H9 (cell line): Measurements from ENCODE around the gene FRY. TPM values are rescaled to one million over a fixed set of nuclear protein-coding genes. Genes with fewer than 3 reads are reported as not detected.

Experiments
- DNase-seq: peaks from one replicate; pipeline ENCODE4 v3.0.0-alpha.2; 2017
- H2AFZ ChIP-seq: one replicate; pipeline ENCODE4 v1.6.1; 2013; ENCODE audit warnings: mild to moderate bottlenecking, low read length, control low read depth, moderate library complexity
- H2AK5ac ChIP-seq: 2 replicates; pipeline ENCODE4 v1.6.1; 2013; ENCODE audit warnings: low read length, control low read depth, mixed read lengths; ENCODE audit not compliant: insufficient read length
- H2BK120ac ChIP-seq: one replicate; pipeline ENCODE4 v1.6.1; 2013; ENCODE audit warnings: low read depth, mild to moderate bottlenecking, low read length, control low read depth, inconsistent platforms; ENCODE audit not compliant: poor library complexity, severe bottlenecking
- H2BK12ac ChIP-seq: 2 replicates; pipeline ENCODE4 v1.6.1; 2013; ENCODE audit warnings: low read length, control low read depth, mixed read lengths, low read depth; ENCODE audit not compliant: insufficient read length
- H2BK15ac ChIP-seq: 2 replicates; pipeline ENCODE4 v1.6.1; 2013; ENCODE audit warnings: low read depth, low read length, control low read depth
- H2BK20ac ChIP-seq: one replicate; pipeline ENCODE4 v1.6.1; 2013; ENCODE audit warnings: low read depth, mild to moderate bottlenecking, low read length, control low read depth, inconsistent platforms; ENCODE audit not compliant: poor library complexity, severe bottlenecking
- H2BK5ac ChIP-seq: 2 replicates; pipeline ENCODE4 v1.6.1; 2013; ENCODE audit warnings: low read length, control low read depth, mixed read lengths; ENCODE audit not compliant: insufficient read length
- H3K14ac ChIP-seq: 2 replicates; pipeline ENCODE4 v1.6.1; 2013; ENCODE audit warnings: low read length, control low read depth; ENCODE audit not compliant: insufficient read depth
- H3K18ac ChIP-seq: 2 replicates; pipeline ENCODE4 v1.6.1; 2013; ENCODE audit warnings: low read depth, mild to moderate bottlenecking, mixed read lengths, low read length, control low read depth; ENCODE audit not compliant: insufficient read length
- H3K23ac ChIP-seq: 2 replicates; pipeline ENCODE4 v1.6.1; 2013; ENCODE audit warnings: low read length, control low read depth, mixed read lengths, low read depth; ENCODE audit not compliant: insufficient read length
- H3K23me2 ChIP-seq: 2 replicates; pipeline ENCODE4 v1.6.1; 2013; ENCODE audit warnings: low read depth, mild to moderate bottlenecking, mixed read lengths, low read length, control low read depth; ENCODE audit not compliant: insufficient read length, poor library complexity, severe bottlenecking
- H3K27ac ChIP-seq: 2 replicates; pipeline ENCODE4 v1.5.1; 2013; ENCODE audit warnings: low read length, control low read depth, mixed read lengths, low read depth; ENCODE audit not compliant: insufficient read length
- H3K27me3 ChIP-seq: 2 replicates; pipeline ENCODE4 v1.6.1; 2013; ENCODE audit warnings: low read length, control low read depth, inconsistent platforms; ENCODE audit not compliant: insufficient read depth
- H3K4ac ChIP-seq: 2 replicates; pipeline ENCODE4 v1.6.1; 2013; ENCODE audit warnings: low read depth, mild to moderate bottlenecking, control low read depth, inconsistent platforms, low read length, moderate library complexity
- H3K4me1 ChIP-seq: 2 replicates; pipeline ENCODE4 v1.6.1; 2013; ENCODE audit warnings: low read length, control low read depth, inconsistent platforms; ENCODE audit not compliant: insufficient read depth
- H3K4me2 ChIP-seq: 2 replicates; pipeline ENCODE4 v1.6.1; 2013; ENCODE audit warnings: low read length, control low read depth, mixed read lengths; ENCODE audit not compliant: insufficient read length, insufficient read depth
- H3K56ac ChIP-seq: 2 replicates; pipeline ENCODE4 v1.6.1; 2013; ENCODE audit warnings: low read depth, mild to moderate bottlenecking, mixed read lengths, low read length, control low read depth; ENCODE audit not compliant: insufficient read length
- H3K79me1 ChIP-seq: 2 replicates; pipeline ENCODE4 v1.6.1; 2013; ENCODE audit warnings: low read depth, mild to moderate bottlenecking, moderate library complexity, low read length, control low read depth, inconsistent platforms; ENCODE audit not compliant: insufficient read depth, poor library complexity, severe bottlenecking
- H3K79me2 ChIP-seq: 2 replicates; pipeline ENCODE4 v1.6.1; 2013; ENCODE audit warnings: low read length, control low read depth, inconsistent platforms; ENCODE audit not compliant: insufficient read depth
- H3K9ac ChIP-seq: 2 replicates; pipeline ENCODE4 v1.6.1; 2013; ENCODE audit warnings: low read length, control low read depth, mixed read lengths; ENCODE audit not compliant: insufficient read length; ENCODE audit errors: extremely low read depth
- H3K9me3 ChIP-seq: one replicate; pipeline ENCODE4 v1.6.1; 2013; ENCODE audit warnings: low read depth, low read length, inconsistent platforms; ENCODE audit not compliant: control insufficient read depth
- H3T11ph ChIP-seq: one replicate; pipeline ENCODE4 v1.6.1; 2013; ENCODE audit warnings: mild to moderate bottlenecking, low read length, control low read depth, inconsistent platforms
- H4K20me1 ChIP-seq: one replicate; pipeline ENCODE4 v1.6.1; 2013; ENCODE audit not compliant: control insufficient read depth, insufficient read length, insufficient read depth
- H4K5ac ChIP-seq: 2 replicates; pipeline ENCODE4 v1.6.1; 2013; ENCODE audit warnings: low read depth, mild to moderate bottlenecking, mixed read lengths, low read length, control low read depth; ENCODE audit not compliant: insufficient read length
- H4K8ac ChIP-seq: replicated peaks from 2 replicates; pipeline ENCODE4 v1.6.1; 2013; ENCODE audit warnings: low read length, control low read depth, mixed read lengths, low read depth; ENCODE audit not compliant: insufficient read length
- H4K91ac ChIP-seq: 2 replicates; pipeline ENCODE4 v1.6.1; 2013; ENCODE audit warnings: low read depth, mild to moderate bottlenecking, moderate library complexity, mixed read lengths, low read length, control low read depth; ENCODE audit not compliant: insufficient read length
- H3K27ac Mint-ChIP-seq, 3 experiments: 2 replicates in 2 of 3; 3 replicates in 1 of 3; pipeline ENCODE4 v1.8.0; 2020 to 2021; ENCODE audit warnings: mixed read lengths in 3 of 3, mild to moderate bottlenecking in 1 of 3, moderate library complexity in 1 of 3
- H3K27me3 Mint-ChIP-seq: 2 replicates; pipeline ENCODE4 v1.8.0; 2021; ENCODE audit warnings: low read depth, mild to moderate bottlenecking, moderate library complexity, mixed read lengths
- H3K36me3 Mint-ChIP-seq, 3 experiments: 2 replicates in 2 of 3; 3 replicates in 1 of 3; pipeline ENCODE4 v1.8.0; 2020 to 2021; ENCODE audit warnings: low read depth in 3 of 3, mixed read lengths in 3 of 3; ENCODE audit not compliant: insufficient read depth in 1 of 3
- H3K4me1 Mint-ChIP-seq, 2 experiments: 2 replicates each; pipeline ENCODE4 v1.8.0; 2020; ENCODE audit warnings: mixed read lengths in 2 of 2
- H3K4me3 Mint-ChIP-seq, 2 experiments: 2 replicates in 1 of 2; 3 replicates in 1 of 2; pipeline ENCODE4 v1.8.0; 2020 to 2021; ENCODE audit warnings: mild to moderate bottlenecking in 2 of 2, mixed read lengths in 2 of 2, moderate library complexity in 1 of 2
- H3K9me3 Mint-ChIP-seq, 2 experiments: 2 replicates in 1 of 2; 3 replicates in 1 of 2; pipeline ENCODE4 v1.8.0; 2020; ENCODE audit warnings: mild to moderate bottlenecking in 2 of 2, mixed read lengths in 2 of 2, moderate library complexity in 1 of 2
- WGBS: extraction: QIAGEN DNeasy Blood & Tissue Kit; methylation state at CpG from one replicate; pipeline ENCODE4 v1.1.7; 2013; ENCODE audit warnings: missing lambda C conversion rate, low lambda C conversion rate, mixed read lengths; ENCODE audit not compliant: insufficient read length; ENCODE audit errors: extremely low coverage; 5-methylcytosine and 5-hydroxymethylcytosine counted together
- total RNA-seq: library from RNA; stranded (reverse); gene quantifications from 2 replicates; pipeline ENCODE4 v1.2.1, GENCODE V29; 2021
- TF ChIP-seq, protein P1 (sequence below): fragments of 200-600 bp; sonication (generic); conservative IDR thresholded peaks from 3 replicates; pipeline ENCODE4 v1.8.0; 2021; ENCODE audit warnings: antibody characterized with exemption, mild to moderate bottlenecking

The FRY gene
- total RNA-seq, 1 experiment from 2014 or later, result 5.2 TPM

- Histone ChIP-seq H4K5ac (no peak overlapping the region), H3K79me2 (no peaks in the 10 kb centered on the region), H3K79me1 (no peaks in the 10 kb centered on the region), H3K23ac (no peak overlapping the region), H3K9ac (no peak overlapping the region), H4K20me1 (no peaks in the 10 kb centered on the region), H3K23me2 (no peaks in the 10 kb centered on the region), H3K56ac (no peak overlapping the region), H2AK5ac (no peak overlapping the region), H3K27me3 (no peaks in the 10 kb centered on the region), H2BK12ac (no peak overlapping the region), H2BK120ac (no peak overlapping the region), H2AFZ (no peak overlapping the region), H3K4me2 (no peak overlapping the region), H3K14ac (no peak overlapping the region), H4K91ac (no peak overlapping the region), H3T11ph (no peak overlapping the region), H2BK20ac (no peak overlapping the region), H2BK15ac (no peak overlapping the region), H3K4me1 (no peaks in the 10 kb centered on the region), H3K4ac (no peak overlapping the region), H3K27ac (no peak overlapping the region), H3K18ac (no peak overlapping the region), H2BK5ac (no peak overlapping the region), H3K9me3 (no peaks in the 10 kb centered on the region), H4K8ac (no peak overlapping the region)
- Mint-ChIP-seq H3K9me3 (no peaks in the 10 kb centered on the region), H3K27me3 (no peaks in the 10 kb centered on the region), H3K27ac (peak overlapping the region in 1 of 3 experiments; percentile 45; a peak in 1 of 7 replicates), H3K4me3 (no peak overlapping the region), H3K4me1 (peaks cover 0 to 5% of the 10 kb centered on the region in 2 experiments; a peak in 2 of 4 replicates), H3K36me3 (peaks cover 0 to 5% (median 0%) of the 10 kb centered on the region in 3 experiments; a peak in 3 of 7 replicates)
- TF ChIP-seq, protein P1, sequence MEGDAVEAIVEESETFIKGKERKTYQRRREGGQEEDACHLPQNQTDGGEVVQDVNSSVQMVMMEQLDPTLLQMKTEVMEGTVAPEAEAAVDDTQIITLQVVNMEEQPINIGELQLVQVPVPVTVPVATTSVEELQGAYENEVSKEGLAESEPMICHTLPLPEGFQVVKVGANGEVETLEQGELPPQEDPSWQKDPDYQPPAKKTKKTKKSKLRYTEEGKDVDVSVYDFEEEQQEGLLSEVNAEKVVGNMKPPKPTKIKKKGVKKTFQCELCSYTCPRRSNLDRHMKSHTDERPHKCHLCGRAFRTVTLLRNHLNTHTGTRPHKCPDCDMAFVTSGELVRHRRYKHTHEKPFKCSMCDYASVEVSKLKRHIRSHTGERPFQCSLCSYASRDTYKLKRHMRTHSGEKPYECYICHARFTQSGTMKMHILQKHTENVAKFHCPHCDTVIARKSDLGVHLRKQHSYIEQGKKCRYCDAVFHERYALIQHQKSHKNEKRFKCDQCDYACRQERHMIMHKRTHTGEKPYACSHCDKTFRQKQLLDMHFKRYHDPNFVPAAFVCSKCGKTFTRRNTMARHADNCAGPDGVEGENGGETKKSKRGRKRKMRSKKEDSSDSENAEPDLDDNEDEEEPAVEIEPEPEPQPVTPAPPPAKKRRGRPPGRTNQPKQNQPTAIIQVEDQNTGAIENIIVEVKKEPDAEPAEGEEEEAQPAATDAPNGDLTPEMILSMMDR, result no peak
- DNase-seq, result no peak
- WGBS, result no CpG with 5 or more reads among the region's 1 CpG
These were observed 136.6 kb downstream of the FRY start for GRCh38 chr13:32168131-32168530.
